Neuronal stem cell (in vitro differentiated cells): Measurements from ENCODE around the gene RRAD.

Source experiments
- DNase-seq: peaks from one replicate; pipeline ENCODE4 v3.0.0-alpha.2; 2013; ENCODE audit warnings: low spot score
- H2AFZ ChIP-seq: one replicate; pipeline ENCODE4 v1.6.1; 2013; ENCODE audit warnings: mild to moderate bottlenecking, low read length, inconsistent platforms
- H2AK5ac ChIP-seq: 2 replicates; pipeline ENCODE4 v1.6.1; 2013; ENCODE audit warnings: low read depth, mild to moderate bottlenecking, inconsistent platforms, low read length, moderate library complexity, mixed read lengths
- H2BK120ac ChIP-seq: 2 replicates; pipeline ENCODE4 v1.6.1; 2013; ENCODE audit warnings: low read depth, mild to moderate bottlenecking, inconsistent platforms, low read length, moderate library complexity, mixed read lengths
- H2BK12ac ChIP-seq: one replicate; pipeline ENCODE4 v1.6.1; 2013; ENCODE audit warnings: low read length, inconsistent platforms
- H2BK15ac ChIP-seq: 2 replicates; pipeline ENCODE4 v1.6.1; 2013; ENCODE audit warnings: mild to moderate bottlenecking, low read length, inconsistent platforms, mixed read lengths
- H2BK5ac ChIP-seq: one replicate; pipeline ENCODE4 v1.6.1; 2013; ENCODE audit warnings: inconsistent platforms, mild to moderate bottlenecking, low read length, moderate library complexity
- H3K14ac ChIP-seq: one replicate; pipeline ENCODE4 v1.6.1; 2013; ENCODE audit warnings: low read length, inconsistent platforms
- H3K18ac ChIP-seq: 2 replicates; pipeline ENCODE4 v1.6.1; 2013; ENCODE audit warnings: low read length, inconsistent platforms
- H3K23ac ChIP-seq: 2 replicates; pipeline ENCODE4 v1.6.1; 2013; ENCODE audit warnings: low read depth, mild to moderate bottlenecking, mixed read lengths, low read length, inconsistent platforms; ENCODE audit not compliant: poor library complexity
- H3K27ac ChIP-seq: replicated peaks from 3 replicates; pipeline ENCODE4 v1.5.1; 2013; ENCODE audit warnings: low read length, inconsistent platforms
- H3K27me3 ChIP-seq, 3 experiments: 2 replicates each; pipeline ENCODE4 v1.6.1; 2013; ENCODE audit warnings: low read length in 3 of 3, mild to moderate bottlenecking in 2 of 3, inconsistent platforms in 1 of 3, low read depth in 1 of 3, mixed read lengths in 1 of 3, moderate library complexity in 1 of 3; ENCODE audit not compliant: control insufficient read depth in 3 of 3, insufficient read depth in 3 of 3
- H3K36me3 ChIP-seq, 2 donors: replicated peaks in 1 of 2; 2 replicates each; pipeline ENCODE4 v1.6.1; 2013; ENCODE audit warnings: low read length in 2 of 2; ENCODE audit not compliant: control insufficient read depth in 2 of 2, insufficient read depth in 2 of 2
- H3K4ac ChIP-seq: 2 replicates; pipeline ENCODE4 v1.6.1; 2013; ENCODE audit warnings: inconsistent platforms, mild to moderate bottlenecking, low read length, moderate library complexity
- H3K4me1 ChIP-seq, 2 donors: 1 replicate in 1 of 2; 2 replicates in 1 of 2; pipeline ENCODE4 v1.6.1; 2013; ENCODE audit warnings: low read length in 2 of 2, low read depth in 1 of 2; ENCODE audit not compliant: control insufficient read depth in 2 of 2, insufficient read depth in 1 of 2
- H3K4me2 ChIP-seq: one replicate; pipeline ENCODE4 v1.6.1; 2013; ENCODE audit warnings: mild to moderate bottlenecking, low read length, inconsistent platforms; ENCODE audit not compliant: insufficient read depth, poor library complexity, severe bottlenecking
- H3K4me3 ChIP-seq, 2 donors: 2 replicates each; pipeline ENCODE4 v1.5.1; 2013; ENCODE audit warnings: low read length in 2 of 2, mild to moderate bottlenecking in 2 of 2, inconsistent platforms in 1 of 2, moderate library complexity in 1 of 2
- H3K79me1 ChIP-seq: one replicate; pipeline ENCODE4 v1.6.1; 2013; ENCODE audit warnings: low read depth, mild to moderate bottlenecking, inconsistent platforms, low read length, moderate library complexity
- H3K9ac ChIP-seq: one replicate; pipeline ENCODE4 v1.6.1; 2013; ENCODE audit warnings: mild to moderate bottlenecking, low read depth, low read length, inconsistent platforms; ENCODE audit not compliant: poor library complexity
- H3K9me3 ChIP-seq, 2 donors: replicated peaks in 1 of 2; 2 replicates each; pipeline versions ENCODE3 to v1.6.1; 2013; ENCODE audit warnings: low read length in 2 of 2, mild to moderate bottlenecking in 2 of 2, inconsistent platforms in 1 of 2, low read depth in 1 of 2, mixed read lengths in 1 of 2, moderate library complexity in 1 of 2; ENCODE audit not compliant: control insufficient read depth in 2 of 2, insufficient read depth in 1 of 2
- H4K8ac ChIP-seq: one replicate; pipeline ENCODE4 v1.6.1; 2013; ENCODE audit warnings: low read depth, mild to moderate bottlenecking, inconsistent platforms, low read length, moderate library complexity
- H4K91ac ChIP-seq: one replicate; pipeline ENCODE4 v1.6.1; 2013; ENCODE audit warnings: low read length, low read depth, mild to moderate bottlenecking, inconsistent platforms; ENCODE audit not compliant: poor library complexity
- WGBS, 2 donors: extraction: QIAGEN DNeasy Blood & Tissue Kit; methylation state at CpG; one replicate each; pipeline ENCODE4 v1.1.7; 2013; ENCODE audit warnings: missing lambda C conversion rate in 2 of 2, mixed read lengths in 1 of 2; ENCODE audit not compliant: insufficient read length in 2 of 2, insufficient replicate concordance in 1 of 2; ENCODE audit errors: extremely low coverage in 2 of 2; 5-methylcytosine and 5-hydroxymethylcytosine counted together

The RRAD gene

DNA sequence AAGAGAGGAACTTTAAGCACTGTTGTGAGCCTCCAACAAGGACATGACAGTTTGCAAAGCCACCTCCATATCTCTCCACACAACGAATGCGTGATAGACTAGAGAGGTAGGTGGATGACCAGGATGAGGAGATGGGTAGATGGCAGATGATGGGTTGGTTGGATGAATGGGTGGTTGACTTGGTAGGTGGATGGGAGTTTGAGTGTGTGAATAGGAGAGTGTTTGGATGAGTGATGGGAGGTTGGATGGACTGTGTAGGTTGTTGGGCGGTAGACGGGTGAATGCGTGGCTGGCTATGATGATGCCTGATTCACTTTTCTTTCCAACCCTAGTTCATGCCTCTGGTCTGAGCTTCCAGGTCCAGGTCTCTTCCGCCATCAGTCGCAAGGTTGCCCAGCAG, 10.8 kb downstream of the RRAD start:
- Histone ChIP-seq H2BK5ac (no peak overlapping the region), H3K4me1 (peaks cover 0 to 17% of the 10 kb centered on the region in 2 donors), H2AFZ (no peak overlapping the region), H4K8ac (no peak overlapping the region), H3K23ac (no peak overlapping the region), H2BK15ac (no peak overlapping the region), H2BK12ac (no peak overlapping the region), H3K18ac (no peak overlapping the region), H3K9me3 (peaks cover 0 to 1% of the 10 kb centered on the region in 2 donors), H3K9ac (no peak overlapping the region), H2AK5ac (no peak overlapping the region), H2BK120ac (no peak overlapping the region), H3K36me3 (no peaks in the 10 kb centered on the region), H3K4me2 (no peak overlapping the region), H3K79me1 (no peaks in the 10 kb centered on the region), H3K4ac (no peak overlapping the region), H3K27me3 (peaks cover 0 to 37% (median 0%) of the 10 kb centered on the region in 3 experiments), H3K14ac (peak overlapping the region; percentile 42), H3K4me3 (no peak overlapping the region), H4K91ac (no peak overlapping the region), H3K27ac (no peak overlapping the region)
- WGBS, 2 donors: 100% methylated on average over 2 of the region's 7 CpGs; no CpG with 5 or more reads in 1 of the 2 donors
- no peak for DNase-seq

DNA sequence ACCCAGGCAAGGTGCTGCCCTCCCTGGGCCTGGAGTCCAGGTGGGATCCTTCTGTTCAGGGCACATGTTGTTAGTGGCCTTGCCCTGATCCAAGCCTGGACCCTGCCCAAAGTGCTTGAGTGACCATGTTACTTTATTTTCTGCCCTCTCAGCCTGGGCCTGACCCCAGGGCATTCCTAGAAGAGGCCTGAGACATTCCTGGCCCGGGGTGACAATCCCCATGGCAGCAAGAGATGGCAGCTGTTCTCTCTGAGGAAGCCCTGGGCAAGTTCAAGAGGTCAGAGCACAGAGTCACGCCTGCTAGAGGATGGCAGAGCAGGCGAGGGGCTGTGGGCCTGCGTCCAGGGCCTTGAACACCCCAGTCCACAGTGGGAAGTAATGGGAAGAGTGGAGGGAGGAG, 11.6 kb downstream of the RRAD start:
- Histone ChIP-seq H3K36me3 (no peaks in the 10 kb centered on the region), H2BK5ac (no peak overlapping the region), H3K4ac (no peak overlapping the region), H3K23ac (no peak overlapping the region), H3K79me1 (no peaks in the 10 kb centered on the region), H4K8ac (no peak overlapping the region), H2AK5ac (peak overlapping the region; percentile 31), H3K4me3 (no peak overlapping the region), H3K14ac (peak overlapping the region; percentile 63), H2BK120ac (no peak overlapping the region), H3K4me2 (no peak overlapping the region), H2AFZ (no peak overlapping the region), H3K27ac (no peak overlapping the region), H3K9me3 (peaks cover 0 to 1% of the 10 kb centered on the region in 2 donors), H3K9ac (no peak overlapping the region), H3K18ac (no peak overlapping the region), H3K27me3 (peaks cover 0 to 37% (median 0%) of the 10 kb centered on the region in 3 experiments), H2BK15ac (no peak overlapping the region), H4K91ac (no peak overlapping the region), H3K4me1 (peaks cover 0 to 10% of the 10 kb centered on the region in 2 donors), H2BK12ac (no peak overlapping the region)
- no CpG with 5 or more reads among the region's 4 CpGs for WGBS, 2 donors
- no peak for DNase-seq

DNA sequence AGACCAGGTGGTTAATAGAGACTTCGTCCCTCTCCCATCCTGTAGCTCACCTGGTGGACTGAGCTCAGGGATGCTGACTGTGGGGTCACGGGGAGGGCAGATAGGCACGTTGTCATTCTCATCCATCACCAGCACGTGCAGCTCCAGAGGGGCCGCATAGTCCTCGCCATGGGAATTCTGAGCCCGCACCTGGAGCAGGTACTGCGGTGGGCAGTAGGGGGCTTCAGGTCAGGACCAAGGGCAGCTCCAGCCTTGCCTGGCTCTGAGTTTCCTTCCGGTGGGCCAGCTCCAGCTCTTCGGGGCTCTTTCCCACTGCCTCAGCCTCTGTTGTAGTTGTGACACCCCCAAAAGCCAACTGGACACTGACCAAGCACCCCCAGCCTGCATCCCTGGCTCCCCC, 12.3 kb downstream of the RRAD start:
- peak overlapping the region; percentile 31 for H2AK5ac ChIP-seq
- no CpG with 5 or more reads among the region's 10 CpGs for WGBS, 2 donors

DNA sequence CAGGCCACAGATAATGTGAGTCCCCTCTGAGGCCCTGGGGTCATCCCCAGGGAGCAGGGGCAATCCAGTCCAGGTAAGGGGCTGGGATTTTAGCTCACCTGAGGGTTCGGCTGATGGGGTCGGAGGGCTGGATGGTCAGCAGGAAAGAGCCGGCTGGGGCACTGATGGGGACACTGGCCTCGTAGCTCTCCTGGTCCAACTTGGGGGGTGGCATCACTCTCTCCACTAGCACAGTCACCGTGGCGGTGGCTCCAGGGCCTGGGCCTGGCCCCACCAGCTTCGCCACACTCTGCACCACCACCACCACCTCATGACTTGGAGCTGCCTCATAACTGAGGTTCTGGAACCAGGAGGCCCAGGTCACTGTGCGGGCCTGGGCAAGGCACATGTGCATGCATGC, 13.5 kb downstream of the RRAD start:
- Histone ChIP-seq H3K36me3 (no peaks in the 10 kb centered on the region), H2AFZ (no peak overlapping the region), H4K8ac (no peak overlapping the region), H3K14ac (no peak overlapping the region), H2BK5ac (peak overlapping the region; percentile 72), H2BK15ac (no peak overlapping the region), H3K27ac (no peak overlapping the region), H3K9me3 (peaks cover 0 to 1% of the 10 kb centered on the region in 2 donors), H4K91ac (no peak overlapping the region), H3K4me3 (no peak overlapping the region), H3K4ac (no peak overlapping the region), H3K27me3 (peaks cover 0 to 41% (median 0%) of the 10 kb centered on the region in 3 experiments), H2AK5ac (no peak overlapping the region), H3K9ac (peak overlapping the region; percentile 66), H3K18ac (peak overlapping the region; percentile 33), H3K23ac (peak overlapping the region; percentile 69), H3K79me1 (no peaks in the 10 kb centered on the region), H2BK12ac (peak overlapping the region; percentile 76), H3K4me1 (peaks cover 0 to 10% of the 10 kb centered on the region in 2 donors), H3K4me2 (no peak overlapping the region), H2BK120ac (no peak overlapping the region)
- no peak for DNase-seq
- no CpG with 5 or more reads among the region's 8 CpGs for WGBS, 2 donors

More for the DNA sequence above, 12.3 kb downstream of the RRAD start:
- H2BK12ac ChIP-seq: no peak overlapping the region
- no peak overlapping the region for H2BK5ac ChIP-seq
- no peak overlapping the region for H3K4me3 ChIP-seq
- H2AFZ ChIP-seq: no peak overlapping the region
- H3K27ac ChIP-seq: no peak overlapping the region
- H3K23ac ChIP-seq: no peak overlapping the region
- no peak for DNase-seq
- no peak overlapping the region for H2BK15ac ChIP-seq
- no peak overlapping the region for H2BK120ac ChIP-seq
- no peak overlapping the region for H3K4me2 ChIP-seq
- peaks cover 0 to 37% (median 0%) of the 10 kb centered on the region in 3 experiments for H3K27me3 ChIP-seq
- H3K14ac ChIP-seq: peak overlapping the region; percentile 63
- H3K36me3 ChIP-seq: no peaks in the 10 kb centered on the region
- no peak overlapping the region for H4K91ac ChIP-seq
- H3K4ac ChIP-seq: no peak overlapping the region
- no peak overlapping the region for H3K9ac ChIP-seq
- H3K79me1 ChIP-seq: no peaks in the 10 kb centered on the region
- no peak overlapping the region for H4K8ac ChIP-seq
- H3K18ac ChIP-seq: no peak overlapping the region
- peaks cover 0 to 1% of the 10 kb centered on the region in 2 donors for H3K9me3 ChIP-seq
- H3K4me1 ChIP-seq: peaks cover 0 to 10% of the 10 kb centered on the region in 2 donors
